Suprapubic skin (tissue), 3 donors: ENCODE results near the gene EPHB4.
"Not testable (repeated sequence)": the region's sequence is repeated elsewhere in the genome, so short reads cannot be mapped to it uniquely, and the experiment has no call there.

Source experiments
- CTCF ChIP-seq, 2 donors: fragments of 200-600 bp in 1 of 2; fragments of 450-650 bp in 1 of 2; sonication (generic) in 1 of 2; IDR thresholded peaks; one replicate each; pipeline ENCODE4 v1.5.1; 2016 to 2019; ENCODE audit warnings: antibody characterized with exemption in 2 of 2, mild to moderate bottlenecking in 1 of 2, moderate library complexity in 1 of 2
- EP300 ChIP-seq: sonication (generic); formaldehyde crosslinking; IDR thresholded peaks from one replicate; pipeline ENCODE4 v1.6.1; 2017; ENCODE audit warnings: antibody characterized with exemption
- POLR2A ChIP-seq, 2 donors: fragments of 450-650 bp; IDR thresholded peaks; one replicate each; pipeline ENCODE4 v1.6.1; 2017; ENCODE audit warnings: antibody characterized with exemption in 2 of 2, mild to moderate bottlenecking in 2 of 2, moderate library complexity in 2 of 2

- not testable (repeated sequence) for TF ChIP-seq CTCF (IDR thresholded peaks at IDR 0.05); POLR2A (IDR thresholded peaks at IDR 0.05); EP300
These were observed 10.8 kb downstream of the EPHB4 start for GRCh38 chr7:100816515-100816914.
